ENCODE measurements around the gene MS4A13. TPM values are rescaled to one million over a fixed set of nuclear protein-coding genes. Genes with fewer than 3 reads are reported as not detected.

MS4A13 gene
- total RNA-seq, 5 donors from 2014 or later (not counting 1 experiment from before 2014, with no cell fraction given): not detected

GRCh38 chr11:60492488-60493009, 22.6 kb upstream of the MS4A13 start, which contains the start of gene MS4A12:
MS4A12 (plus strand) TSS chr11:60492778; CDS start chr11:60497319, 4,541 bp downstream.
- Histone ChIP-seq H3K27ac (ENCODE audit: low read length) (no peak within 1 kb of the TSS), H3K9me3 (no peaks in the 10 kb centered on the region), H3K36me3 (ENCODE audit: control insufficient read depth in 2 of 2, extremely low read depth in 1 of 2, insufficient read depth in 1 of 2, low read length in 1 of 2) (no peaks in the 10 kb centered on the region), H3K27me3 (replicated peaks in 1 of 2; ENCODE audit: control insufficient read depth in 2 of 2, extremely low read depth in 1 of 2, insufficient read depth in 2 of 2, low read length in 1 of 2) (peaks cover 0 to 2% of the 10 kb centered on the region in 2 experiments), H3K4me3 (ENCODE audit: control insufficient read depth in 1 of 2, extremely low read depth in 1 of 2, low read length in 1 of 2) (no peak within 1 kb of the TSS), H3K4me1 (ENCODE audit: control insufficient read depth in 1 of 2, extremely low read depth in 1 of 2, insufficient read depth in 2 of 2, low read length in 2 of 2) (no peaks in the 10 kb centered on the region)
- ChIA-PET CTCF (no interaction called here), POLR2A (interaction anchor here in 1 of 2 donors (0.7 kb wide), 1 partner anchor 88 kb away, joined by 5 read pairs; no protein-coding TSS in a partner anchor)
- H3K27ac Mint-ChIP-seq: no peak within 1 kb of the TSS
- H3K27me3 Mint-ChIP-seq: peaks cover 16 to 18% of the 10 kb centered on the region in 2 donors
- DNase-seq (no peak), ATAC-seq (replicated peaks in 1 of 4) (no peak)
- no peaks in the 10 kb centered on the region for H3K4me1 Mint-ChIP-seq
- 71% methylated on average over 1 of the region's 4 CpGs for WGBS (ENCODE audit: insufficient coverage)
- H3K4me3 Mint-ChIP-seq: no peak within 1 kb of the TSS
- no peaks in the 10 kb centered on the region for H3K9me3 Mint-ChIP-seq
- no peaks in the 10 kb centered on the region for H3K36me3 Mint-ChIP-seq

GRCh38 chr11:60493454-60493853, 21.7 kb upstream of the MS4A13 start:
- ChIA-PET POLR2A (interaction anchor here in 1 of 2 donors (0.6 kb wide), 1 partner anchor 87 kb away, joined by 3 read pairs; no protein-coding TSS in a partner anchor), CTCF (no interaction called here)
- H3K4me1 Mint-ChIP-seq: no peaks in the 10 kb centered on the region
- ATAC-seq (replicated peaks in 1 of 4) (no peak), DNase-seq (no peak)
- no peak overlapping the region for H3K4me3 Mint-ChIP-seq
- H3K4me3 ChIP-seq (ENCODE audit: control insufficient read depth in 1 of 2, extremely low read depth in 1 of 2, low read length in 1 of 2): no peak overlapping the region
- H3K27ac ChIP-seq (ENCODE audit: low read length): no peak overlapping the region
- H3K36me3 ChIP-seq (ENCODE audit: control insufficient read depth in 2 of 2, extremely low read depth in 1 of 2, insufficient read depth in 1 of 2, low read length in 1 of 2): no peaks in the 10 kb centered on the region
- H3K27me3 ChIP-seq (replicated peaks in 1 of 2; ENCODE audit: control insufficient read depth in 2 of 2, extremely low read depth in 1 of 2, insufficient read depth in 2 of 2, low read length in 1 of 2): peaks cover 0 to 2% of the 10 kb centered on the region in 2 experiments
- no peaks in the 10 kb centered on the region for H3K4me1 ChIP-seq (ENCODE audit: control insufficient read depth in 1 of 2, extremely low read depth in 1 of 2, insufficient read depth in 2 of 2, low read length in 2 of 2)
- no peaks in the 10 kb centered on the region for H3K36me3 Mint-ChIP-seq
- no CpG with 5 or more reads among the region's 2 CpGs for WGBS (ENCODE audit: insufficient coverage)
- H3K27ac Mint-ChIP-seq: no peak overlapping the region
- no peaks in the 10 kb centered on the region for H3K9me3 ChIP-seq
- no peaks in the 10 kb centered on the region for H3K9me3 Mint-ChIP-seq
- peaks cover 16 to 21% of the 10 kb centered on the region in 2 donors for H3K27me3 Mint-ChIP-seq

- Histone ChIP-seq H3K36me3 (ENCODE audit: control insufficient read depth in 2 of 2, extremely low read depth in 1 of 2, insufficient read depth in 1 of 2, low read length in 1 of 2) (no peaks in the 10 kb centered on the region), H3K9me3 (no peaks in the 10 kb centered on the region), H3K4me3 (ENCODE audit: control insufficient read depth in 1 of 2, extremely low read depth in 1 of 2, low read length in 1 of 2) (no peak overlapping the region), H3K27ac (ENCODE audit: low read length) (no peak overlapping the region), H3K4me1 (ENCODE audit: control insufficient read depth in 1 of 2, extremely low read depth in 1 of 2, insufficient read depth in 2 of 2, low read length in 2 of 2) (no peaks in the 10 kb centered on the region), H3K27me3 (replicated peaks in 1 of 2; ENCODE audit: control insufficient read depth in 2 of 2, extremely low read depth in 1 of 2, insufficient read depth in 2 of 2, low read length in 1 of 2) (no peaks in the 10 kb centered on the region)
- DNase-seq (no peak), ATAC-seq (replicated peaks in 1 of 4) (no peak)
- POLR2A ChIA-PET: no interaction called here
- CTCF ChIA-PET: no interaction called here
- no peaks in the 10 kb centered on the region for H3K36me3 Mint-ChIP-seq
- H3K9me3 Mint-ChIP-seq: no peaks in the 10 kb centered on the region
- H3K27ac Mint-ChIP-seq: no peak overlapping the region
- H3K27me3 Mint-ChIP-seq: peaks cover 9 to 11% of the 10 kb centered on the region in 2 donors
- H3K4me3 Mint-ChIP-seq: no peak overlapping the region
- WGBS (ENCODE audit: insufficient coverage): 50% methylated on average over 1 of the region's 2 CpGs
- no peaks in the 10 kb centered on the region for H3K4me1 Mint-ChIP-seq
These were observed 16.8 kb upstream of the MS4A13 start for GRCh38 chr11:60498399-60498798.

GRCh38 chr11:60498853-60499252, 16.3 kb upstream of the MS4A13 start:
- Mint-ChIP-seq H3K4me1 (peaks cover 0 to 2% (median 1%) of the 10 kb centered on the region in 3 donors), H3K27me3 (peaks cover 9 to 11% of the 10 kb centered on the region in 2 donors), H3K36me3 (no peaks in the 10 kb centered on the region), H3K4me3 (no peak overlapping the region), H3K27ac (no peak overlapping the region), H3K9me3 (no peaks in the 10 kb centered on the region)
- WGBS (ENCODE audit: insufficient coverage): 7% methylated on average over 1 of the region's 4 CpGs
- ATAC-seq (replicated peaks in 1 of 4) (no peak), DNase-seq (no peak)
- Histone ChIP-seq H3K27me3 (replicated peaks in 1 of 2; ENCODE audit: control insufficient read depth in 2 of 2, extremely low read depth in 1 of 2, insufficient read depth in 2 of 2, low read length in 1 of 2) (no peaks in the 10 kb centered on the region), H3K9me3 (no peaks in the 10 kb centered on the region), H3K4me1 (ENCODE audit: control insufficient read depth in 1 of 2, extremely low read depth in 1 of 2, insufficient read depth in 2 of 2, low read length in 2 of 2) (no peaks in the 10 kb centered on the region), H3K4me3 (ENCODE audit: control insufficient read depth in 1 of 2, extremely low read depth in 1 of 2, low read length in 1 of 2) (no peak overlapping the region), H3K36me3 (ENCODE audit: control insufficient read depth in 2 of 2, extremely low read depth in 1 of 2, insufficient read depth in 1 of 2, low read length in 1 of 2) (no peaks in the 10 kb centered on the region), H3K27ac (ENCODE audit: low read length) (no peak overlapping the region)
- ChIA-PET CTCF (no interaction called here), POLR2A (no interaction called here)

GRCh38 chr11:60500276-60500910, 14.8 kb upstream of the MS4A13 start:
- peaks cover 6 to 9% of the 10 kb centered on the region in 2 donors for H3K27me3 Mint-ChIP-seq
- H3K4me1 Mint-ChIP-seq: peaks cover 7 to 14% (median 11%) of the 10 kb centered on the region in 3 donors
- no peaks in the 10 kb centered on the region for H3K9me3 ChIP-seq

GRCh38 chr11:60502221-60502775, 12.9 kb upstream of the MS4A13 start:
- Mint-ChIP-seq H3K4me1 (peaks cover 7 to 14% (median 11%) of the 10 kb centered on the region in 3 donors), H3K27me3 (peaks cover 1 to 7% of the 10 kb centered on the region in 2 donors), H3K4me3 (no peak overlapping the region), H3K36me3 (no peaks in the 10 kb centered on the region), H3K9me3 (no peaks in the 10 kb centered on the region), H3K27ac (no peak overlapping the region)
- ChIA-PET POLR2A (no interaction called here), CTCF (no interaction called here)
- no CpG with 5 or more reads among the region's 3 CpGs for WGBS (ENCODE audit: insufficient coverage)
- Histone ChIP-seq H3K27me3 (replicated peaks in 1 of 2; ENCODE audit: control insufficient read depth in 2 of 2, extremely low read depth in 1 of 2, insufficient read depth in 2 of 2, low read length in 1 of 2) (no peaks in the 10 kb centered on the region), H3K4me3 (ENCODE audit: control insufficient read depth in 1 of 2, extremely low read depth in 1 of 2, low read length in 1 of 2) (no peak overlapping the region), H3K4me1 (ENCODE audit: control insufficient read depth in 1 of 2, extremely low read depth in 1 of 2, insufficient read depth in 2 of 2, low read length in 2 of 2) (no peaks in the 10 kb centered on the region), H3K36me3 (ENCODE audit: control insufficient read depth in 2 of 2, extremely low read depth in 1 of 2, insufficient read depth in 1 of 2, low read length in 1 of 2) (no peaks in the 10 kb centered on the region), H3K9me3 (no peaks in the 10 kb centered on the region), H3K27ac (ENCODE audit: low read length) (no peak overlapping the region)
- ATAC-seq (replicated peaks in 1 of 4) (no peak), DNase-seq (no peak)

More at GRCh38 chr11:60500276-60500910, 14.8 kb upstream of the MS4A13 start:
- no peaks in the 10 kb centered on the region for H3K9me3 Mint-ChIP-seq
- H3K4me1 ChIP-seq (ENCODE audit: control insufficient read depth in 1 of 2, extremely low read depth in 1 of 2, insufficient read depth in 2 of 2, low read length in 2 of 2): no peaks in the 10 kb centered on the region
- DNase-seq (no peak), ATAC-seq (replicated peaks in 1 of 4) (no peak)
- no peak overlapping the region for H3K27ac ChIP-seq (ENCODE audit: low read length)
- CTCF ChIA-PET: interaction anchor here in 1 of 2 donors (1.1 kb wide), 1 partner anchor 29 kb away, joined by 3 read pairs; no protein-coding TSS in a partner anchor
- H3K4me3 Mint-ChIP-seq: no peak overlapping the region
- no peaks in the 10 kb centered on the region for H3K36me3 Mint-ChIP-seq
- no peak overlapping the region for H3K4me3 ChIP-seq (ENCODE audit: control insufficient read depth in 1 of 2, extremely low read depth in 1 of 2, low read length in 1 of 2)
- WGBS (ENCODE audit: insufficient coverage): 60% methylated on average over 1 of the region's 3 CpGs
- no peaks in the 10 kb centered on the region for H3K27me3 ChIP-seq (replicated peaks in 1 of 2; ENCODE audit: control insufficient read depth in 2 of 2, extremely low read depth in 1 of 2, insufficient read depth in 2 of 2, low read length in 1 of 2)
- H3K36me3 ChIP-seq (ENCODE audit: control insufficient read depth in 2 of 2, extremely low read depth in 1 of 2, insufficient read depth in 1 of 2, low read length in 1 of 2): no peaks in the 10 kb centered on the region
- no peak overlapping the region for H3K27ac Mint-ChIP-seq
- POLR2A ChIA-PET: no interaction called here

All from T-cell (primary cell).